Ovary (tissue), 1 donor: Measurements from ENCODE around the gene EIF2B5.

Experiments used
- EP300 ChIP-seq: sonication (generic); formaldehyde crosslinking; IDR thresholded peaks from one replicate; pipeline ENCODE4 v1.6.1; 2017; ENCODE audit warnings: antibody characterized with exemption
- POLR2A ChIP-seq: fragments of 450-650 bp; IDR thresholded peaks from one replicate; pipeline ENCODE4 v1.6.1; 2017; ENCODE audit warnings: antibody characterized with exemption, mild to moderate bottlenecking, moderate library complexity

GRCh38 chr3:184178521-184179138 is 43.5 kb downstream of the EIF2B5 start:
- TF ChIP-seq POLR2A, result no peak
- TF ChIP-seq EP300, result no peak
